ENCODE data around the gene DRC7. TPM values are rescaled to one million over a fixed set of nuclear protein-coding genes. Genes with fewer than 3 reads are reported as not detected.

The DRC7 gene
- total and polyA plus RNA-seq, 9 of the 15 experiments (the other 6 are each of a cell fraction or from before 2014, with no cell fraction given): 0.04 to 0.33 (median 0.12) TPM; not detected in 3

DNA sequence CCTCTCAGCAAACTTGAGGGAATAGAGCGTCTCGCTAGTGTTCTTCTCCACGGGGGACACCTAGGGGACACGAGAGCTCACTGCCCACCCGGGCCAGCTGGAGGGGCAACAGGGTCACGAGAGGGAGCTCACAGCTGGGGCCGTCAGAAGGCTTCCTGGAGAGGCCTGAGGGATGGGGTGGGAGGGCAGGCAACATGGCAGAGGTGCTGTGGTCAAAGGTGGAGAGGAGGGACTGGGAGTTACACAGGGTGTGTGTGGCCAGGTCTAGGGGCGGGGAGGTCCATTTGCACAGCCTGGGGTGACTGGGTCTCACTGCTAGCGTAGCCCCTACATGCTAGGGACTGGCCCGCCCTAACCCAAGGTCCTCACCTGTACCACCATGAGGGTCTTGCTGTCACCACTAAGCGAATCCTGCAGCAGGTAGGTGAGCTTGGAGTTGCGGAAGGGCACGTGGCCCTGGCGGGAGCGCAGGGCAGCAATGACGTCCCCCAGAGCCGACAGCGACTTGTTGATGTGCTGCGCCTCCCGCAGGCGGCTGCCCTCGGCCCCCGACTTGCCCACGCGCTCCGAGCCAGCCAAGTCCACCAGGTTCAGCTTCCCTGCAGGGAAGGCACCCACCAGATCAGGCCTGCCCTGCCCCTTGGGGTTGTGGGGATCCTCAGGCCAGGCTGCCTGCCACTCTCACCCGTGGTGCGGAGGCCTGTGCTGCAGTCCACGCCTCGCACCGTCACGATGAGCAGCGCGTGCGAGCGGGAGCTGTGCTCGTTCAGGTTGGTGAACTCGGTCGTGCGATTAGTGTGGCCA is 66.0 kb downstream of the DRC7 start (continued):
- TF ChIP-seq, protein P1, sequence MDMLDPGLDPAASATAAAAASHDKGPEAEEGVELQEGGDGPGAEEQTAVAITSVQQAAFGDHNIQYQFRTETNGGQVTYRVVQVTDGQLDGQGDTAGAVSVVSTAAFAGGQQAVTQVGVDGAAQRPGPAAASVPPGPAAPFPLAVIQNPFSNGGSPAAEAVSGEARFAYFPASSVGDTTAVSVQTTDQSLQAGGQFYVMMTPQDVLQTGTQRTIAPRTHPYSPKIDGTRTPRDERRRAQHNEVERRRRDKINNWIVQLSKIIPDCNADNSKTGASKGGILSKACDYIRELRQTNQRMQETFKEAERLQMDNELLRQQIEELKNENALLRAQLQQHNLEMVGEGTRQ (CRISPR knock-in tag; IDR thresholded peaks at IDR 0.05): no peak
- TF ChIP-seq, protein P2, sequence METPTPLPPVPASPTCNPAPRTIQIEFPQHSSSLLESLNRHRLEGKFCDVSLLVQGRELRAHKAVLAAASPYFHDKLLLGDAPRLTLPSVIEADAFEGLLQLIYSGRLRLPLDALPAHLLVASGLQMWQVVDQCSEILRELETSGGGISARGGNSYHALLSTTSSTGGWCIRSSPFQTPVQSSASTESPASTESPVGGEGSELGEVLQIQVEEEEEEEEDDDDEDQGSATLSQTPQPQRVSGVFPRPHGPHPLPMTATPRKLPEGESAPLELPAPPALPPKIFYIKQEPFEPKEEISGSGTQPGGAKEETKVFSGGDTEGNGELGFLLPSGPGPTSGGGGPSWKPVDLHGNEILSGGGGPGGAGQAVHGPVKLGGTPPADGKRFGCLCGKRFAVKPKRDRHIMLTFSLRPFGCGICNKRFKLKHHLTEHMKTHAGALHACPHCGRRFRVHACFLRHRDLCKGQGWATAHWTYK (CRISPR knock-in tag; IDR thresholded peaks at IDR 0.05): no peak
- no peak for TF ChIP-seq HNRNPL (IDR thresholded peaks at IDR 0.05; ENCODE audit: low read depth, low read length)
- TF ChIP-seq KDM1A (IDR thresholded peaks at IDR 0.05): no peak
- TF ChIP-seq ZNF347 (CRISPR knock-in tag; IDR thresholded peaks at IDR 0.05; ENCODE audit: low read depth): no peak
- peak; percentile 73 for TF ChIP-seq POLR2G (IDR thresholded peaks at IDR 0.05; ENCODE audit: low read depth, low read length)
- TF ChIP-seq, protein P3, sequence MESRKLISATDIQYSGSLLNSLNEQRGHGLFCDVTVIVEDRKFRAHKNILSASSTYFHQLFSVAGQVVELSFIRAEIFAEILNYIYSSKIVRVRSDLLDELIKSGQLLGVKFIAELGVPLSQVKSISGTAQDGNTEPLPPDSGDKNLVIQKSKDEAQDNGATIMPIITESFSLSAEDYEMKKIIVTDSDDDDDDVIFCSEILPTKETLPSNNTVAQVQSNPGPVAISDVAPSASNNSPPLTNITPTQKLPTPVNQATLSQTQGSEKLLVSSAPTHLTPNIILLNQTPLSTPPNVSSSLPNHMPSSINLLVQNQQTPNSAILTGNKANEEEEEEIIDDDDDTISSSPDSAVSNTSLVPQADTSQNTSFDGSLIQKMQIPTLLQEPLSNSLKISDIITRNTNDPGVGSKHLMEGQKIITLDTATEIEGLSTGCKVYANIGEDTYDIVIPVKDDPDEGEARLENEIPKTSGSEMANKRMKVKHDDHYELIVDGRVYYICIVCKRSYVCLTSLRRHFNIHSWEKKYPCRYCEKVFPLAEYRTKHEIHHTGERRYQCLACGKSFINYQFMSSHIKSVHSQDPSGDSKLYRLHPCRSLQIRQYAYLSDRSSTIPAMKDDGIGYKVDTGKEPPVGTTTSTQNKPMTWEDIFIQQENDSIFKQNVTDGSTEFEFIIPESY (CRISPR knock-in tag; IDR thresholded peaks at IDR 0.05): peak; percentile 77
- TF ChIP-seq FOXM1 (IDR thresholded peaks at IDR 0.05; ENCODE audit: low read depth): no peak
- no peak for TF ChIP-seq FOXM1 (CRISPR knock-in tag; IDR thresholded peaks at IDR 0.05; ENCODE audit: low read depth)
